IMR-90 (cell line): Measurements from ENCODE around the gene IREB2. TPM values are rescaled to one million over a fixed set of nuclear protein-coding genes. Genes with fewer than 3 reads are reported as not detected.

Experiments used
- ATAC-seq: fragments of 200-7000 bp; cut with Tn5 transposase; 2 replicates; pipeline ENCODE4 v1.9.1; 2020; ENCODE audit warnings: low read depth, mild to moderate bottlenecking, moderate library complexity
- BruUV-seq: library from RNA; stranded (reverse); fragments of 400-500 nt; replicated peaks from 2 replicates; lab custom pipeline; 2021; lab: Mats Ljungman, UMichigan
- CTCF ChIA-PET: fragments of 300-600 bp; formaldehyde crosslinking; extraction: SDS; loops from one replicate; lab custom pipeline; 2021; ENCODE audit warnings: antibody characterized with exemption; lab: Yijun Ruan, JAX
- POLR2A ChIA-PET: fragments of 300-600 bp; sonication (Branson Sonifier 250); formaldehyde crosslinking; loops from one replicate; lab custom pipeline; 2022; ENCODE audit warnings: antibody characterized with exemption; ENCODE audit not compliant: unreplicated experiment; lab: Charles Lee
- DNase-seq: peaks from one replicate; pipeline ENCODE4 v3.0.0; 2013
- H2AFZ ChIP-seq: replicated peaks from 2 replicates; pipeline ENCODE3; 2013; ENCODE audit warnings: low read length, mild to moderate bottlenecking; ENCODE audit not compliant: poor library complexity
- H2AK5ac ChIP-seq: 2 replicates; pipeline ENCODE4 v1.6.1; 2013; ENCODE audit warnings: low read depth, low read length, inconsistent platforms
- H2AK9ac ChIP-seq: replicated peaks from 2 replicates; pipeline ENCODE3; 2013; ENCODE audit warnings: mild to moderate bottlenecking, low read depth, low read length, moderate library complexity; ENCODE audit not compliant: poor library complexity
- H2BK120ac ChIP-seq: 2 replicates; pipeline ENCODE4 v1.6.1; 2013; ENCODE audit warnings: low read depth, low read length, inconsistent platforms
- H2BK15ac ChIP-seq: 3 replicates; pipeline ENCODE4 v1.6.1; 2013; ENCODE audit warnings: low read depth, low read length, inconsistent platforms
- H2BK20ac ChIP-seq: 2 replicates; pipeline ENCODE4 v1.6.1; 2013; ENCODE audit warnings: low read depth, mild to moderate bottlenecking, inconsistent platforms, low read length, moderate library complexity
- H2BK5ac ChIP-seq: 2 replicates; pipeline ENCODE4 v1.6.1; 2013; ENCODE audit warnings: mild to moderate bottlenecking, low read depth, low read length, inconsistent platforms; ENCODE audit not compliant: poor library complexity, severe bottlenecking
- H3K14ac ChIP-seq: replicated peaks from 2 replicates; pipeline ENCODE4 v1.6.1; 2013; ENCODE audit warnings: low read depth, low read length, inconsistent platforms
- H3K18ac ChIP-seq: 2 replicates; pipeline ENCODE4 v1.6.1; 2013; ENCODE audit warnings: low read depth, low read length, control low read depth
- H3K23ac ChIP-seq: 2 replicates; pipeline ENCODE4 v1.6.1; 2013; ENCODE audit warnings: low read depth, low read length, inconsistent platforms
- H3K27ac ChIP-seq: 2 replicates; pipeline ENCODE4 v1.5.1; 2013; ENCODE audit warnings: mild to moderate bottlenecking, control low read depth, low read length; ENCODE audit not compliant: insufficient read depth
- H3K27me3 ChIP-seq: 2 replicates; pipeline ENCODE4 v1.6.1; 2013; ENCODE audit warnings: low read length; ENCODE audit not compliant: control insufficient read depth, insufficient read depth
- H3K36me3 ChIP-seq: 2 replicates; pipeline ENCODE4 v1.6.1; 2013; ENCODE audit warnings: low read length, mixed read lengths; ENCODE audit not compliant: control insufficient read depth, insufficient read depth
- H3K4ac ChIP-seq: 2 replicates; pipeline ENCODE4 v1.6.1; 2013; ENCODE audit warnings: low read depth, low read length, inconsistent platforms
- H3K4me1 ChIP-seq: 2 replicates; pipeline ENCODE4 v1.6.1; 2013; ENCODE audit warnings: low read length, mixed read lengths; ENCODE audit not compliant: control insufficient read depth, insufficient read depth
- H3K4me2 ChIP-seq: 2 replicates; pipeline ENCODE4 v1.6.1; 2013; ENCODE audit warnings: low read depth, mild to moderate bottlenecking, control low read depth, low read length, moderate library complexity
- H3K4me3 ChIP-seq: 2 replicates; pipeline ENCODE4 v1.5.1; 2013; ENCODE audit warnings: low read depth, mild to moderate bottlenecking, control low read depth, low read length, moderate library complexity; ENCODE audit not compliant: insufficient read depth
- H3K56ac ChIP-seq: 2 replicates; pipeline ENCODE4 v1.6.1; 2013; ENCODE audit warnings: low read length, inconsistent platforms; ENCODE audit not compliant: insufficient read depth; ENCODE audit errors: extremely low read depth
- H3K79me1 ChIP-seq, 2 experiments: 2 replicates each; pipeline ENCODE4 v1.6.1; 2013; ENCODE audit warnings: low read length in 2 of 2, inconsistent platforms in 1 of 2, low read depth in 1 of 2
- H3K9ac ChIP-seq: 2 replicates; pipeline ENCODE4 v1.6.1; 2013; ENCODE audit warnings: low read depth, low read length, control low read depth
- H3K9me1 ChIP-seq: 2 replicates; pipeline ENCODE4 v1.6.1; 2013; ENCODE audit warnings: low read length, inconsistent platforms; ENCODE audit not compliant: insufficient read depth
- H3K9me3 ChIP-seq: 2 replicates; pipeline ENCODE4 v1.6.1; 2013; ENCODE audit warnings: low read length; ENCODE audit not compliant: control insufficient read depth, insufficient read depth
- H4K20me1 ChIP-seq: 2 replicates; pipeline ENCODE4 v1.6.1; 2013; ENCODE audit warnings: low read length, inconsistent platforms; ENCODE audit not compliant: insufficient read depth
- H4K5ac ChIP-seq: 2 replicates; pipeline ENCODE4 v1.6.1; 2013; ENCODE audit warnings: mild to moderate bottlenecking, low read depth, low read length, control low read depth
- H4K8ac ChIP-seq, 2 experiments: 2 replicates each; pipeline ENCODE4 v1.6.1; 2013; ENCODE audit warnings: low read depth in 2 of 2, low read length in 2 of 2, control low read depth in 1 of 2, inconsistent platforms in 1 of 2
- H4K91ac ChIP-seq: 2 replicates; pipeline ENCODE4 v1.6.1; 2013; ENCODE audit warnings: low read depth, low read length, inconsistent platforms; ENCODE audit not compliant: insufficient read depth
- BHLHE40 ChIP-seq: fragments of 150-350 bp; IDR thresholded peaks from 2 replicates; pipeline ENCODE4 v1.6.1; 2016; ENCODE audit warnings: mild to moderate bottlenecking, low read depth, low read length
- CTCF ChIP-seq: conservative IDR thresholded peaks from 2 replicates; pipeline ENCODE4 v1.5.1; 2012; ENCODE audit warnings: mild to moderate bottlenecking, low read depth, low read length, improper control_type of control experiment
- FOS ChIP-seq: fragments of 150-350 bp; IDR thresholded peaks from 2 replicates; pipeline ENCODE4 v1.6.1; 2016; ENCODE audit warnings: low read depth, low read length
- MAZ ChIP-seq: IDR thresholded peaks from 2 replicates; pipeline ENCODE4 v1.6.1; 2012; ENCODE audit warnings: low read depth, mild to moderate bottlenecking, low read length, improper control_type of control experiment, moderate library complexity, borderline replicate concordance
- POLR2A ChIP-seq: IDR thresholded peaks from 2 replicates; pipeline ENCODE4 v1.6.1; 2012; ENCODE audit warnings: mild to moderate bottlenecking, low read depth, low read length
- RFX5 ChIP-seq: IDR thresholded peaks from 2 replicates; pipeline ENCODE4 v1.8.0; 2012; ENCODE audit warnings: low read depth, mild to moderate bottlenecking, low read length, moderate library complexity
- USF2 ChIP-seq: fragments of 150-350 bp; IDR thresholded peaks from 2 replicates; pipeline ENCODE4 v1.6.1; 2017; ENCODE audit warnings: mild to moderate bottlenecking, antibody characterized with exemption, low read length, low read depth
- WGBS, 2 experiments: methylation state at CpG; one replicate each; pipeline versions ENCODE4 v1.1.5 to v1.1.7; 2013; ENCODE audit warnings: missing lambda C conversion rate in 2 of 2; ENCODE audit not compliant: insufficient read length in 1 of 2; ENCODE audit errors: extremely low coverage in 2 of 2; 5-methylcytosine and 5-hydroxymethylcytosine counted together
- dilution Hi-C: fragments of 300-500 bp; cut with HindIII; formaldehyde crosslinking; loops from one replicate; pipeline ENCODE4 v1.14.3; 2018; ENCODE audit warnings: low sequenced_read_pairs; ENCODE audit not compliant: unreplicated experiment
- in situ Hi-C: fragments of 300-500 bp; cut with MboI; formaldehyde crosslinking; loops from 3 replicates; pipeline ENCODE4 v1.14.3; 2019; ENCODE audit warnings: low sequenced_read_pairs, inconsistent platforms, mixed read lengths
- intact Hi-C: fragments of 100-400 bp; cut with micrococcal nuclease; formaldehyde crosslinking; loops from 2 replicates; pipeline ENCODE4 v1.10.0; 2022
- polyA plus RNA-seq, 3 experiments: library from polyadenylated mRNA; depleted of rRNA; stranded (reverse); fragments of >200 nt; gene quantifications; 2 replicates each; pipeline ENCODE4 v1.2.3, GENCODE V29; 2012; ENCODE audit warnings: low replicate concordance in 1 of 3
- total RNA-seq: library from RNA; depleted of rRNA; stranded (reverse); fragments of >200 nt; gene quantifications from 2 replicates; pipeline ENCODE4 v1.2.3, GENCODE V29; 2012

IREB2 gene
- total and polyA plus RNA-seq, 2 of the 4 experiments (the other 2 are of a cell fraction): 12.2 to 13.5 TPM

GRCh38 chr15:78452485-78452884 is 14.5 kb downstream of the IREB2 start:
- Histone ChIP-seq H3K36me3 (peaks cover 2% of the 10 kb centered on the region; the same call in 1 of the 2 replicates), H2AK5ac (no peak overlapping the region), H3K23ac (no peak overlapping the region), H3K9me1 (peaks cover 25% of the 10 kb centered on the region; the same call in 1 of the 2 replicates), H3K9me3 (no peaks in the 10 kb centered on the region), H2BK15ac (no peak overlapping the region), H4K91ac (no peak overlapping the region), H2BK120ac (no peak overlapping the region), H2BK20ac (no peak overlapping the region), H2BK5ac (no peak overlapping the region), H3K4me3 (no peak overlapping the region), H3K9ac (no peak overlapping the region), H2AFZ (no peak overlapping the region), H4K20me1 (peaks cover 89% of the 10 kb centered on the region), H3K56ac (no peak overlapping the region), H3K4me1 (peaks cover 15% of the 10 kb centered on the region), H3K79me1 (peaks cover 31 to 80% of the 10 kb centered on the region in 2 experiments), H3K4me2 (no peak overlapping the region), H3K14ac (no peak overlapping the region), H3K27ac (no peak overlapping the region), H3K27me3 (no peaks in the 10 kb centered on the region), H3K18ac (no peak overlapping the region), H4K5ac (no peak overlapping the region), H4K8ac (no peak overlapping the region), H2AK9ac (no peak overlapping the region), H3K4ac (no peak overlapping the region)
- POLR2A ChIA-PET: no interaction called here
- CTCF ChIA-PET: no interaction called here
- ATAC-seq (no peak), DNase-seq (no peak)
- intact Hi-C loops: no loop called here
- no TSS peak for BruUV-seq
- dilution Hi-C loops: no loop called here
- no CpG with 5 or more reads among the region's 3 CpGs for WGBS, 2 experiments
- in situ Hi-C loops: no loop called here
- TF ChIP-seq USF2 (no peak), MAZ (no peak), CTCF (no peak), FOS (no peak), POLR2A (no peak), RFX5 (no peak), BHLHE40 (no peak)
